ENCODE data around the gene GRIA2. TPM values are rescaled to one million over a fixed set of nuclear protein-coding genes. Genes with fewer than 3 reads are reported as not detected.

Gene GRIA2
- total RNA-seq, 4 donors from 2014 or later = 4.5 to 21.6 (median 9.8) TPM

DNA sequence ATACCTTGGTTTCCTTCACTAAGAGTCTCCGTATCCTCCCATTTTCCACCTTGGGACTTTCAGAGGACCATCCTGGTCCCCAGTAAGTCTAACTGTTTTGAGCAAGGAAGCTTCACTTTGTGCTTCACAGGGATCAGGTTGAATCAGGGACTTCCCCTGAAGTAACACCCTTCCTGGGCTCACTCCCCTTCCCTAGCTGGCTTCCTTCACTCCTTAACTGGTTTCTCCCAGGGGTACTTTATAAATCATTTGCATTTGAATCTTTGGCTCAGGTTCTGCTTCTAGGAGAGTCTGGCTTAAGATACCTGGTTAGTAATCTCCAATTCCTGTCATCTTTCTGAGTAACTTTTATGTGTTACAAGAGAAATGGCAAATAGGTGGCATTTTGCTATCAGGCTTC is 24.5 kb upstream of the GRIA2 start:
- Histone ChIP-seq H3K4me1 (no peaks in the 10 kb centered on the region), H3K4me3 (no peak overlapping the region), H3K27me3 (no peaks in the 10 kb centered on the region), H3K9me3 (no peaks in the 10 kb centered on the region), H3K36me3 (no peaks in the 10 kb centered on the region), H3K27ac (no peak overlapping the region)
- DNase-seq (ENCODE audit: low spot score in 2 of 2) = no peak
- 91 to 97% methylated on average over 1 of the region's 1 CpG for WGBS, 2 donors
- TF ChIP-seq POLR2A (IDR thresholded peaks at IDR 0.05) (no peak), EP300 (IDR thresholded peaks at IDR 0.05) (no peak)
- TF ChIP-seq, protein P1, sequence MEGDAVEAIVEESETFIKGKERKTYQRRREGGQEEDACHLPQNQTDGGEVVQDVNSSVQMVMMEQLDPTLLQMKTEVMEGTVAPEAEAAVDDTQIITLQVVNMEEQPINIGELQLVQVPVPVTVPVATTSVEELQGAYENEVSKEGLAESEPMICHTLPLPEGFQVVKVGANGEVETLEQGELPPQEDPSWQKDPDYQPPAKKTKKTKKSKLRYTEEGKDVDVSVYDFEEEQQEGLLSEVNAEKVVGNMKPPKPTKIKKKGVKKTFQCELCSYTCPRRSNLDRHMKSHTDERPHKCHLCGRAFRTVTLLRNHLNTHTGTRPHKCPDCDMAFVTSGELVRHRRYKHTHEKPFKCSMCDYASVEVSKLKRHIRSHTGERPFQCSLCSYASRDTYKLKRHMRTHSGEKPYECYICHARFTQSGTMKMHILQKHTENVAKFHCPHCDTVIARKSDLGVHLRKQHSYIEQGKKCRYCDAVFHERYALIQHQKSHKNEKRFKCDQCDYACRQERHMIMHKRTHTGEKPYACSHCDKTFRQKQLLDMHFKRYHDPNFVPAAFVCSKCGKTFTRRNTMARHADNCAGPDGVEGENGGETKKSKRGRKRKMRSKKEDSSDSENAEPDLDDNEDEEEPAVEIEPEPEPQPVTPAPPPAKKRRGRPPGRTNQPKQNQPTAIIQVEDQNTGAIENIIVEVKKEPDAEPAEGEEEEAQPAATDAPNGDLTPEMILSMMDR (IDR thresholded peaks at IDR 0.05) = no peak

DNA sequence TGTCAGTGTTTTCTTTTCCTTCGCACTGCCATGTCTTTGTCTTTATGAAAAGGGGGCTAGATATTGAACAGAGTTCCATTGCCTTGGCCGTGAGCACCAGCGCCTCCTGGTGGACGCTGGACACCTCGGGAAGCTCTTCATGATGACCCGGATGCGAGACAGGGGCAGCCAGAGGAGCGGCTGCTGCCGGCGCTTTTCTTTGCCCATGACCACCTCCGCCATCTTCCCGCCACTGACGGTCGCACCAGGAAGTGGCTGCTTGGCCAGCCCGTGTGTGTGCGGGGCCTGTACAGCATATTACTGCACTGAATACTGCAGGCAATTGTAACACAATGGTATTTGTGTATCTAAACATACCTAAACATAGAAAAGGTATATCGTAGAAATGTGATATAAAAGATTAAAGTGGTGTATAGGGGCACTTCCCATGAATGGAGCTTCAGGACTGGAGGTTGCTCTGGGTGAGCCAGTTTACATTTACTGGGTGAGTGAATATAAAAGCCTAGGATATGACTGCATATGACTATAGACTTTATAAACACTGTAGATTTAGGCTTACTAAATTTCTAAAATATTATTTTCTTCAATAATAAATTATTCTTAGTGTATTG is 15.8 kb upstream of the GRIA2 start:
- Histone ChIP-seq H3K27ac (no peak overlapping the region), H3K36me3 (no peaks in the 10 kb centered on the region), H3K4me1 (no peaks in the 10 kb centered on the region), H3K4me3 (no peak overlapping the region), H3K27me3 (no peaks in the 10 kb centered on the region), H3K9me3 (no peaks in the 10 kb centered on the region)
- DNase-seq (ENCODE audit: low spot score in 2 of 2) = no peak
- 79 to 80% methylated on average over 17 of the region's 17 CpGs for WGBS, 2 donors
- TF ChIP-seq, protein P1 (IDR thresholded peaks at IDR 0.05) = peak in 2 of 5 experiments; percentile 17 to 25
- no peak for TF ChIP-seq POLR2A (IDR thresholded peaks at IDR 0.05)
- TF ChIP-seq EP300 (IDR thresholded peaks at IDR 0.05) = no peak

DNA sequence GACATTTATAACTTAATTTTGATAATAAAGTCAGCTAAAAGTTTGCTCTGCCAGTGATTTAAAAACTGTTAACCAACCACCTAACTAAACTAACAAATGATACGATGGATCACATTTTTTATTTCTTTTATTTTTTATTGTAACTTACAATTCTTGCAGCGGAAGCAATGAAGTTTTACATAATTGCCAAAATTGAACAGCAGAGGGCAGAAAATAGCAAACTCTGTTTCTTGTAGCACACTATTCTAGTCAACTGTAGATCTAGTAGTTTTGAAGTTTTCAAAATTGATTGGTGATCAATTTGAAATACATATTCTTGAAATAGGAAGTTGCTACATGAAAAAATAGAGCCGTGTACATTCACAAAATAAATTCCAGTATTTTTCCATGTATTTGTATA is 2.8 kb upstream of the GRIA2 start:
- no peak overlapping the region for H3K4me3 ChIP-seq
- H3K9me3 ChIP-seq = no peaks in the 10 kb centered on the region
- WGBS, 2 donors = 23 to 30% methylated on average over 3 of the region's 3 CpGs
- no peaks in the 10 kb centered on the region for H3K36me3 ChIP-seq
- no peak overlapping the region for H3K27ac ChIP-seq
- TF ChIP-seq POLR2A (IDR thresholded peaks at IDR 0.05) (no peak), EP300 (IDR thresholded peaks at IDR 0.05) (no peak)
- TF ChIP-seq, protein P1 (IDR thresholded peaks at IDR 0.05) = peak; percentile 15 to 45 (median 28)
- peaks cover 0 to 22% of the 10 kb centered on the region in 2 donors for H3K27me3 ChIP-seq
- no peak for DNase-seq (ENCODE audit: low spot score in 2 of 2)
- H3K4me1 ChIP-seq = peaks cover 0 to 32% (median 5%) of the 10 kb centered on the region in 4 donors

DNA sequence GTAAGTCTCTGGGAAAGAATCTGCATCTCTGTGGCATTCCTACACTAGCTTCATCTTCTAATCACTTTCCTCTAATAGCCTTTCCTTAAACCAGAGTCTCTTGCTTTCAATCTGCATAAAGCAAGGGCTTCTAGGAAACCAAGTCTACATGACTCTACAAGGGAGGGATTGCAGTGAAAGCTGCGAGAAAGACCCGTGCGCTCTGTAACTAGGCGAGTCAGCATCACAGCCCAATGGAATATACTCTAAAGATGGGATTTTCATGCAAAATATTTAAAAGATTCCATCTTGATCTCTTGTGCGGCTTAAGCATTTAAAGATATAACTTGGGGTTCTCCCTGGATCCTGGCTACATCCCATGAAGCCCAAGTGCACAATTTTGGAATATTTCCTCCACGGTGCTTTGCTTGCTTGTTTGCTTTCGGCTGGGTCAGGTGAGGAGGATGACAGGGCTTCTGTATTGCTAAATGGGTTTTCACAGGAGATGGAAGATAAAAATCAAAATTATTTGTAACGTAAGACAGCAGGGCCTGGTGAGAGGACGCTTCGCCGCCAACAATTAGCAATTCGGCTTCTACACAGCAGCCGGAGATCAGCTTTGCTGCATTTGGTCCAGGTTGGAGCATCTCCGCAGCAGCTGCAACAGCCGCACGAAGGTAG is 687 bp upstream of the GRIA2 start:
- H3K27me3 ChIP-seq = peaks cover 0 to 37% of the 10 kb centered on the region in 2 donors
- H3K9me3 ChIP-seq = no peaks in the 10 kb centered on the region
- H3K36me3 ChIP-seq = no peaks in the 10 kb centered on the region
- H3K4me3 ChIP-seq = peak overlapping the region in 2 of 4 donors; percentile 12 to 52
- 17 to 20% methylated on average over 16 of the region's 16 CpGs for WGBS, 2 donors
- DNase-seq (ENCODE audit: low spot score in 2 of 2) = no peak
- TF ChIP-seq POLR2A (IDR thresholded peaks at IDR 0.05) = no peak
- no peak for TF ChIP-seq EP300 (IDR thresholded peaks at IDR 0.05)
- peaks cover 0 to 35% (median 8%) of the 10 kb centered on the region in 4 donors for H3K4me1 ChIP-seq
- H3K27ac ChIP-seq = peak overlapping the region in 1 of 4 donors; percentile 82

DNA sequence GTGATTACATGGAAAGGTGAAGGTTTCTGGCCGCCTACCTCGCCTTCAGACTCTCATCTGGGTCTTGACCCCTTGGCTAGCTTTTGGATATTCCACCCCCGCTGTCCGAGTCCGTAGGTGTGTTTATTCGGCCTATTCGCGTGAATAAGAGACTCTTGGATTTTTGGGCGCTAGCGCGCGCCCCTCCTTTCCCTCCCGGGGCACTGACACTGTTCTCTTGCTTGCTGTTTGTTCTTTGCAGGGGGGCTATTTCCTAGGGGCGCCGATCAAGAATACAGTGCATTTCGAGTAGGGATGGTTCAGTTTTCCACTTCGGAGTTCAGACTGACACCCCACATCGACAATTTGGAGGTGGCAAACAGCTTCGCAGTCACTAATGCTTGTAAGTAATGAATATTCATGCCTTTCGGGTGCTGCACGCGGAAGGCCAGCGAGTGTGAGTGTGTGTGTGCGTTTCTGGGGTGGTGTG is 932 bp downstream of the GRIA2 start:
- Histone ChIP-seq H3K9me3 (no peaks in the 10 kb centered on the region), H3K4me1 (peaks cover 0 to 35% (median 8%) of the 10 kb centered on the region in 4 donors), H3K36me3 (no peaks in the 10 kb centered on the region), H3K4me3 (peak overlapping the region; percentile 28 to 59 (median 42)), H3K27ac (peak overlapping the region in 2 of 4 donors; percentile 72 to 82), H3K27me3 (peaks cover 0 to 44% of the 10 kb centered on the region in 2 donors)
- no peak for DNase-seq (ENCODE audit: low spot score in 2 of 2)
- TF ChIP-seq EP300 (IDR thresholded peaks at IDR 0.05) (no peak), POLR2A (IDR thresholded peaks at IDR 0.05) (no peak)
- TF ChIP-seq, protein P1 (IDR thresholded peaks at IDR 0.05) = no peak
- WGBS, 2 donors = 2 to 3% methylated on average over 24 of the region's 24 CpGs
